Measurements from ENCODE around the gene FAM200A. TPM values are rescaled to one million over a fixed set of nuclear protein-coding genes. Genes with fewer than 3 reads are reported as not detected.

Gene FAM200A
- total RNA-seq, 1 experiment from 2014 or later: 8.4 TPM

- intact Hi-C loops (cut with micrococcal nuclease; ENCODE audit: unreplicated experiment): no loop called here
- H3K9me3 ChIP-seq (ENCODE audit: low read depth, low read length, poor library complexity, severe bottlenecking): no peaks in the 10 kb centered on the region
- H3K36me3 ChIP-seq (ENCODE audit: insufficient read depth, low read length, poor library complexity, severe bottlenecking): no peaks in the 10 kb centered on the region
- TF ChIP-seq EZH2 (IDR thresholded peaks at IDR 0.05; ENCODE audit: borderline replicate concordance, low read depth, low read length, poor library complexity, severe bottlenecking) (no peak), CTCF (conservative IDR thresholded peaks at IDR 0.05; ENCODE audit: low read depth, low read length) (peak; percentile 65)
- ChIA-PET CTCF (interaction anchor here (0.5 to 0.7 kb wide), 2 partner anchors 217 to 1842 kb away, joined by 5 to 7 read pairs; no protein-coding TSS in a partner anchor), POLR2A (ENCODE audit: low non-redundant PET) (no interaction called here)
- no TSS peak for BruUV-seq (replicated peaks)
- H3K4me3 ChIP-seq (ENCODE audit: low read depth, low read length, poor library complexity, severe bottlenecking): peak overlapping the region; percentile 49
- no peak overlapping the region for H3K27ac ChIP-seq (ENCODE audit: low read depth, low read length, poor library complexity, severe bottlenecking)
- DNase-seq (ENCODE audit: low spot score): peak; percentile 75
- no peaks in the 10 kb centered on the region for H3K27me3 ChIP-seq (replicated peaks; ENCODE audit: insufficient read depth, low read depth, low read length, poor library complexity)
- no peaks in the 10 kb centered on the region for H3K4me1 ChIP-seq (ENCODE audit: insufficient read depth, low read length, poor library complexity, severe bottlenecking)
Observed at GRCh38 chr7:99579956-99580777, 28.3 kb upstream of the FAM200A start.

- no peak overlapping the region for H3K27ac ChIP-seq (ENCODE audit: low read depth, low read length, poor library complexity, severe bottlenecking)
- H3K4me3 ChIP-seq (ENCODE audit: low read depth, low read length, poor library complexity, severe bottlenecking): peak overlapping the region; percentile 49
- H3K4me1 ChIP-seq (ENCODE audit: insufficient read depth, low read length, poor library complexity, severe bottlenecking): no peaks in the 10 kb centered on the region
- no peak for TF ChIP-seq CTCF (conservative IDR thresholded peaks at IDR 0.05; ENCODE audit: low read depth, low read length)
- TF ChIP-seq EZH2 (IDR thresholded peaks at IDR 0.05; ENCODE audit: borderline replicate concordance, low read depth, low read length, poor library complexity, severe bottlenecking): no peak
- intact Hi-C loops (cut with micrococcal nuclease; ENCODE audit: unreplicated experiment): no loop called here
- no peaks in the 10 kb centered on the region for H3K9me3 ChIP-seq (ENCODE audit: low read depth, low read length, poor library complexity, severe bottlenecking)
- ChIA-PET CTCF (no interaction called here), POLR2A (ENCODE audit: low non-redundant PET) (interaction anchor here (0.7 kb wide), 1 partner anchor 20 kb away, joined by 3 read pairs; no protein-coding TSS in a partner anchor)
- no TSS peak for BruUV-seq (replicated peaks)
- no peak for DNase-seq (ENCODE audit: low spot score)
- H3K36me3 ChIP-seq (ENCODE audit: insufficient read depth, low read length, poor library complexity, severe bottlenecking): no peaks in the 10 kb centered on the region
- no peaks in the 10 kb centered on the region for H3K27me3 ChIP-seq (replicated peaks; ENCODE audit: insufficient read depth, low read depth, low read length, poor library complexity)
Observed at GRCh38 chr7:99579281-99579955, 27.5 kb upstream of the FAM200A start.

- intact Hi-C loops (cut with micrococcal nuclease; ENCODE audit: unreplicated experiment): no loop called here
- no peaks in the 10 kb centered on the region for H3K27me3 ChIP-seq (replicated peaks; ENCODE audit: insufficient read depth, low read depth, low read length, poor library complexity)
- no TSS peak for BruUV-seq (replicated peaks)
- peaks cover 19% of the 10 kb centered on the region for H3K36me3 ChIP-seq (ENCODE audit: insufficient read depth, low read length, poor library complexity, severe bottlenecking)
- no peak for TF ChIP-seq CTCF (conservative IDR thresholded peaks at IDR 0.05; ENCODE audit: low read depth, low read length)
- TF ChIP-seq EZH2 (IDR thresholded peaks at IDR 0.05; ENCODE audit: borderline replicate concordance, low read depth, low read length, poor library complexity, severe bottlenecking): no peak
- CTCF ChIA-PET: no interaction called here
- no peak overlapping the region for H3K27ac ChIP-seq (ENCODE audit: low read depth, low read length, poor library complexity, severe bottlenecking)
- H3K4me1 ChIP-seq (ENCODE audit: insufficient read depth, low read length, poor library complexity, severe bottlenecking): no peaks in the 10 kb centered on the region
- no peaks in the 10 kb centered on the region for H3K9me3 ChIP-seq (ENCODE audit: low read depth, low read length, poor library complexity, severe bottlenecking)
- no peak for DNase-seq (ENCODE audit: low spot score)
- H3K4me3 ChIP-seq (ENCODE audit: low read depth, low read length, poor library complexity, severe bottlenecking): no peak overlapping the region
- POLR2A ChIA-PET (ENCODE audit: low non-redundant PET): interaction anchor here (0.6 kb wide), 1 partner anchor 50 kb away, joined by 3 read pairs; no protein-coding TSS in a partner anchor
Observed at GRCh38 chr7:99576251-99576650, 24.3 kb upstream of the FAM200A start.

Measured in A673 (cell line).